Kidney glomerular epithelial cell (primary cell): Measurements from ENCODE around the gene GFRA1.
A peak's percentile ranks its signal among the peaks of the same experiment; 100 is the strongest.
"Not testable (repeated sequence)": the region's sequence is repeated elsewhere in the genome, so short reads cannot be mapped to it uniquely, and the experiment has no call there.

ENCODE experiments used
- DNase-seq: peaks from one replicate; lab custom pipeline; 2025; lab: John Stamatoyannopoulos, UW

The GFRA1 gene

GRCh38 chr10:116060864-116061263, 212.1 kb downstream of the GFRA1 start:
- DNase-seq, result no peak

GRCh38 chr10:116059320-116059719, 213.7 kb downstream of the GFRA1 start:
- DNase-seq, result no peak

GRCh38 chr10:116056445-116057293, 216.3 kb downstream of the GFRA1 start:
- DNase-seq, result no peak

- no peak for DNase-seq
Measured at GRCh38 chr10:116055917-116056252, 217.1 kb downstream of the GFRA1 start.

GRCh38 chr10:116055252-116055916, 217.6 kb downstream of the GFRA1 start:
- DNase-seq, result no peak

GRCh38 chr10:116053910-116054309, 219.1 kb downstream of the GFRA1 start:
- no peak for DNase-seq

GRCh38 chr10:116053009-116053730, 219.8 kb downstream of the GFRA1 start:
- DNase-seq, result not testable (repeated sequence)

- not testable (repeated sequence) for DNase-seq
Measured at GRCh38 chr10:116052522-116052921, 220.5 kb downstream of the GFRA1 start.

GRCh38 chr10:116049974-116050304, 223.1 kb downstream of the GFRA1 start:
- no peak for DNase-seq

- DNase-seq, result no peak
Measured at GRCh38 chr10:116049158-116049973, 223.6 kb downstream of the GFRA1 start.

GRCh38 chr10:116045366-116046356, 227.3 kb downstream of the GFRA1 start:
- DNase-seq, result no peak

- peak; percentile 2 for DNase-seq
Measured at GRCh38 chr10:116044801-116045248, 228.2 kb downstream of the GFRA1 start.

- no peak for DNase-seq
Measured at GRCh38 chr10:116043861-116044260, 229.1 kb downstream of the GFRA1 start.

- no peak for DNase-seq
Measured at GRCh38 chr10:116043304-116043703, 229.7 kb downstream of the GFRA1 start.

- DNase-seq, result no peak
Measured at GRCh38 chr10:116041948-116042347, 231.1 kb downstream of the GFRA1 start.

- no peak for DNase-seq
Measured at GRCh38 chr10:116039612-116040011, 233.4 kb downstream of the GFRA1 start.

GRCh38 chr10:116038259-116038658, 234.7 kb downstream of the GFRA1 start:
- DNase-seq, result no peak

- not testable (repeated sequence) for DNase-seq
Measured at GRCh38 chr10:116035406-116035805, 237.6 kb downstream of the GFRA1 start.

- DNase-seq, result no peak
Measured at GRCh38 chr10:116030576-116030975, 242.4 kb downstream of the GFRA1 start.

GRCh38 chr10:116029826-116030225, 243.2 kb downstream of the GFRA1 start:
- DNase-seq, result no peak

- DNase-seq, result no peak
Measured at GRCh38 chr10:116027355-116027754, 245.7 kb downstream of the GFRA1 start.
